ENCODE results near the gene AXL. TPM values are rescaled to one million over a fixed set of nuclear protein-coding genes. Genes with fewer than 3 reads are reported as not detected.

Gene AXL
- total and polyA plus RNA-seq, 9 of the 15 experiments (the other 6 are each of a cell fraction or from before 2014, with no cell fraction given), result 0.80 to 6.6 (median 1.6) TPM

DNA sequence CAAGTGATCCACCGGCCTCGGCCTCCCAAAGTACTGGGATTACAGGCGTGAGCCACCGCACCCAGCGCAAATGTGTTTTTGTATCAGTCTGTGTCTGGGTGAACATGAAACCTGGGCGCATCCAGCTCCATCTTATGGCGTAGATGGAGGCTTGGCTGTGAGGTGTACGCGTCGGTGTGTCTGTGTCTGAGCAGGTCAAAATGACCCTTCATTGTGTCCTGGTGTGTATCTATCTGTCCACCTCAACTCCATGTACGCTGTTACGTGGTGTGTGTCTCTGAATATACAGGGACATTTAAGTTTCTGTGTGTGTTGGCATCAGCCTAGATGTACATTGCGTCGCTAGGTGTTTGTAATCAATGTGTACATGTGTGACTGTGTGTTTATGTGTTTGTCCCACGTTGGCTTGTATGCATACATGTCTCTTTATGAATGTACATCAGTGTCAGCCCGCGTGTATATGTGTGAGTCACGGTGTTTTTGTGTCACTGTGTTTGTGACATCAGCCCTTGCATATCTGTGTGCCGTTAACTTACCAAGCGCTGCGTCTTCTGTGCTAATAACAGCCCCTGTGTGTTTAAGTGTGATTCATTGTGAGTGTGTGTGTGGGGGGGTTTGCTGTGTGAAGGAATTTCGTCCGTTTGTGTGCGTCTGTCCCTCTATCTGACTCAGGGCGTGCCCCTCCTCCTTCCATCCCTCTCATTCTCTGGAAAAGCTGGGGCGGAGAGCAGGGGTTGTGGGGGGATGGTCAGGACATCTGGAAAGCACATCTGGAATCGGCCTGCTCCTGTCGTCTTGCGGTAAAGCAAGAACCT is 6.4 kb downstream of the AXL start (continued):
- no peak for TF ChIP-seq MEF2A (IDR thresholded peaks at IDR 0.05; ENCODE audit: control insufficient read depth, low read depth, low read length)
- no peak for TF ChIP-seq ELF2 (CRISPR knock-in tag; IDR thresholded peaks at IDR 0.05)
- TF ChIP-seq, protein P1, sequence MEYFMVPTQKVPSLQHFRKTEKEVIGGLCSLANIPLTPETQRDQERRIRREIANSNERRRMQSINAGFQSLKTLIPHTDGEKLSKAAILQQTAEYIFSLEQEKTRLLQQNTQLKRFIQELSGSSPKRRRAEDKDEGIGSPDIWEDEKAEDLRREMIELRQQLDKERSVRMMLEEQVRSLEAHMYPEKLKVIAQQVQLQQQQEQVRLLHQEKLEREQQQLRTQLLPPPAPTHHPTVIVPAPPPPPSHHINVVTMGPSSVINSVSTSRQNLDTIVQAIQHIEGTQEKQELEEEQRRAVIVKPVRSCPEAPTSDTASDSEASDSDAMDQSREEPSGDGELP (CRISPR knock-in tag; IDR thresholded peaks at IDR 0.05; ENCODE audit: borderline replicate concordance), result no peak
- peak; percentile 75 for TF ChIP-seq GABPB1 (CRISPR knock-in tag; IDR thresholded peaks at IDR 0.05)
- TF ChIP-seq TBP (optimal IDR thresholded peaks at IDR 0.05; ENCODE audit: low read depth, low read length), result no peak
- TF ChIP-seq DNMT1 (IDR thresholded peaks at IDR 0.05), result no peak
- TF ChIP-seq ETS2 (tag; IDR thresholded peaks at IDR 0.05; ENCODE audit: borderline replicate concordance, poor library complexity, severe bottlenecking), result no peak
- TF ChIP-seq TAF1 (IDR thresholded peaks at IDR 0.05; ENCODE audit: control insufficient read depth, extremely low read depth, insufficient read depth, low read length, severe bottlenecking), result no peak
- no peak for TF ChIP-seq ZNF668 (CRISPR knock-in tag; IDR thresholded peaks at IDR 0.05)
- no peak for TF ChIP-seq CBX8 (IDR thresholded peaks at IDR 0.05; ENCODE audit: borderline replicate concordance, extremely low read depth, low read depth, low read length, poor library complexity, severe bottlenecking)
- TF ChIP-seq, protein P2, sequence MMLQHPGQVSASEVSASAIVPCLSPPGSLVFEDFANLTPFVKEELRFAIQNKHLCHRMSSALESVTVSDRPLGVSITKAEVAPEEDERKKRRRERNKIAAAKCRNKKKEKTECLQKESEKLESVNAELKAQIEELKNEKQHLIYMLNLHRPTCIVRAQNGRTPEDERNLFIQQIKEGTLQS (IDR thresholded peaks at IDR 0.05), result peak; percentile 88
- TF ChIP-seq, protein P2 (CRISPR knock-in tag; conservative IDR thresholded peaks at IDR 0.05), result 0 out of 2 replicates have a peak, but pooled peaks have one; percentile 48
- no peak for TF ChIP-seq RBFOX2 (IDR thresholded peaks at IDR 0.05; ENCODE audit: low read depth, low read length)
- peak; percentile 29 for TF ChIP-seq TAF9B (IDR thresholded peaks at IDR 0.05; ENCODE audit: partially characterized antibody)
- TF ChIP-seq, protein P3, sequence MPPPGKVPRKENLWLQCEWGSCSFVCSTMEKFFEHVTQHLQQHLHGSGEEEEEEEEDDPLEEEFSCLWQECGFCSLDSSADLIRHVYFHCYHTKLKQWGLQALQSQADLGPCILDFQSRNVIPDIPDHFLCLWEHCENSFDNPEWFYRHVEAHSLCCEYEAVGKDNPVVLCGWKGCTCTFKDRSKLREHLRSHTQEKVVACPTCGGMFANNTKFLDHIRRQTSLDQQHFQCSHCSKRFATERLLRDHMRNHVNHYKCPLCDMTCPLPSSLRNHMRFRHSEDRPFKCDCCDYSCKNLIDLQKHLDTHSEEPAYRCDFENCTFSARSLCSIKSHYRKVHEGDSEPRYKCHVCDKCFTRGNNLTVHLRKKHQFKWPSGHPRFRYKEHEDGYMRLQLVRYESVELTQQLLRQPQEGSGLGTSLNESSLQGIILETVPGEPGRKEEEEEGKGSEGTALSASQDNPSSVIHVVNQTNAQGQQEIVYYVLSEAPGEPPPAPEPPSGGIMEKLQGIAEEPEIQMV (tag; conservative IDR thresholded peaks at IDR 0.05; ENCODE audit: low read depth), result no peak
- TF ChIP-seq, protein P4, sequence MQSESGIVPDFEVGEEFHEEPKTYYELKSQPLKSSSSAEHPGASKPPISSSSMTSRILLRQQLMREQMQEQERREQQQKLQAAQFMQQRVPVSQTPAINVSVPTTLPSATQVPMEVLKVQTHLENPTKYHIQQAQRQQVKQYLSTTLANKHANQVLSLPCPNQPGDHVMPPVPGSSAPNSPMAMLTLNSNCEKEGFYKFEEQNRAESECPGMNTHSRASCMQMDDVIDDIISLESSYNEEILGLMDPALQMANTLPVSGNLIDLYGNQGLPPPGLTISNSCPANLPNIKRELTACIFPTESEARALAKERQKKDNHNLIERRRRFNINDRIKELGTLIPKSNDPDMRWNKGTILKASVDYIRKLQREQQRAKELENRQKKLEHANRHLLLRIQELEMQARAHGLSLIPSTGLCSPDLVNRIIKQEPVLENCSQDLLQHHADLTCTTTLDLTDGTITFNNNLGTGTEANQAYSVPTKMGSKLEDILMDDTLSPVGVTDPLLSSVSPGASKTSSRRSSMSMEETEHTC (IDR thresholded peaks at IDR 0.05), result no peak; the same call in 1 of the 2 replicates
- TF ChIP-seq HDAC2 (IDR thresholded peaks at IDR 0.05), result peak; percentile 29; the same call in 1 of the 2 replicates
- TF ChIP-seq BRF1 (IDR thresholded peaks at IDR 0.05; ENCODE audit: borderline replicate concordance, extremely low read depth, insufficient read length), result no peak
- TF ChIP-seq HNRNPUL1 (IDR thresholded peaks at IDR 0.05; ENCODE audit: low read length), result no peak
- TF ChIP-seq BRD9 (IDR thresholded peaks at IDR 0.05; ENCODE audit: low read depth, partially characterized antibody), result peak; percentile 77
- no peak for TF ChIP-seq RFX1 (IDR thresholded peaks at IDR 0.05)
- no peak for TF ChIP-seq CSDE1 (IDR thresholded peaks at IDR 0.05)
- peak; percentile 87 for TF ChIP-seq SMARCE1 (IDR thresholded peaks at IDR 0.05)
- TF ChIP-seq SMC3 (conservative IDR thresholded peaks at IDR 0.05; ENCODE audit: insufficient read depth, low read depth, low read length), result no peak
